Activated B cell treated with CpG ODN at 0.5 μM for 24 hours (primary cell): ENCODE measurements around the gene EN1. TPM values are rescaled to one million over a fixed set of nuclear protein-coding genes. Genes with fewer than 3 reads are reported as not detected.

Experiments
- ATAC-seq: fragments of 200-7000 bp; cut with Tn5 transposase; one replicate; pipeline ENCODE4 v1.10.0; 2021; ENCODE audit warnings: low read depth, mild to moderate bottlenecking, moderate library complexity
- CTCF ChIA-PET: fragments of 350-600 bp; sonication (Branson Sonifier 250); formaldehyde crosslinking; loops from one replicate; lab custom pipeline; 2021; ENCODE audit warnings: antibody characterized with exemption; lab: Charles Lee
- POLR2A ChIA-PET: fragments of 350-600 bp; sonication (Branson Sonifier 250); formaldehyde crosslinking; loops from one replicate; lab custom pipeline; 2021; ENCODE audit warnings: antibody characterized with exemption; lab: Charles Lee
- DNase-seq: peaks from one replicate; pipeline ENCODE4 v3.0.0; 2022
- H3K27ac Mint-ChIP-seq: one replicate; pipeline ENCODE4 v1.8.0; 2020; ENCODE audit warnings: mixed read lengths
- H3K27me3 Mint-ChIP-seq: one replicate; pipeline ENCODE4 v1.8.0; 2021; ENCODE audit warnings: mixed read lengths
- H3K36me3 Mint-ChIP-seq: one replicate; pipeline ENCODE4 v1.8.0; 2021; ENCODE audit warnings: low read depth, mixed read lengths
- H3K4me1 Mint-ChIP-seq: one replicate; pipeline ENCODE4 v1.8.0; 2021; ENCODE audit warnings: mixed read lengths
- H3K4me3 Mint-ChIP-seq: one replicate; pipeline ENCODE4 v1.8.0; 2020; ENCODE audit warnings: mild to moderate bottlenecking, mixed read lengths
- H3K9me3 Mint-ChIP-seq: one replicate; pipeline ENCODE4 v1.8.0; 2020; ENCODE audit warnings: mixed read lengths
- intact Hi-C: fragments of 100-400 bp; cut with micrococcal nuclease; formaldehyde crosslinking; loops from one replicate; pipeline ENCODE4 v1.15.1; 2024
- total RNA-seq: library from RNA; stranded (reverse); gene quantifications from 2 replicates; pipeline ENCODE4 v1.2.3, GENCODE V29; 2022
- TF ChIP-seq, protein P1 (sequence below): fragments of 200-600 bp; IDR thresholded peaks from one replicate; pipeline ENCODE4 v1.8.0; 2022; ENCODE audit warnings: antibody characterized with exemption, mild to moderate bottlenecking

EN1 gene
- total RNA-seq, 1 donor from 2014 or later: not detected

DNA sequence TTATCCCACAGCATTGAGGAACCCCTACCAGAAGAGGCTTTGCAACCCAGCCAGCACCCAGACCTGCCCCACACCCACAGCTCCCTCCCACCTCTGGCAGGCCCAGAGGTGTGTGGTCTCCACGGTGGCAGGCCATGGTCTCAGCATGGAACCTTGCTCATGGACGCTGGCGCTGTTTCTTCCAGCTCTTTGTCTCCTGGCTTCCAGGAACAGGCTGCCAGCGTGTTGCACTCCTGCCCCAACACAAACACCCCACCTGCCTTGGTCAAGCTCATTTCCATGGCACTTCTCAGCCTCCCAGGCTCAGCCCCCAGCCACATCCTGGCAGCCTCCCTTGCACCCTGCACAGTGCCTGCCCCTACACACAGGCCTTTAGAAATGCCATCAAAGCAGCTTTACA is 31.7 kb downstream of the EN1 start:
- CTCF ChIA-PET: no interaction called here
- intact Hi-C loops: no loop called here

DNA sequence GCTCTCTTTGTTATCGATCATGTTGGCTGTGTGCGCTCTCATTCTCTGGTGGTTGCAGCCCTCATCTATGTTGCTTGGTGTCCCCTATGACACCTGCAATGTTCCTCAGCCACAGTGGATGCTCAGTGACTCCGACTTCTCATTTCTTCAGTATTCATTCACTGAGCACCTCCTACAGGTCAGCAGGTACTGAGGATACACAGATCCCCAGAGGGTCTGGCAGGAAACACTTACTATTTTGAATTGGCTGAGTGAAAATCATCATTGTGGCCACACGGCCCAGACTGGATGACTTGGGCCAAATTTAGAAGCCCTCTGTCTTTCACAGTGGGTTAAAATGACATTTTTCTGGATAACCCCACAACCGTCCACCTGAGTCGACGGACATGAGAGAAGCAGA is 32.1 kb downstream of the EN1 start:
- CTCF ChIA-PET: no interaction called here
- TF ChIP-seq, protein P1, sequence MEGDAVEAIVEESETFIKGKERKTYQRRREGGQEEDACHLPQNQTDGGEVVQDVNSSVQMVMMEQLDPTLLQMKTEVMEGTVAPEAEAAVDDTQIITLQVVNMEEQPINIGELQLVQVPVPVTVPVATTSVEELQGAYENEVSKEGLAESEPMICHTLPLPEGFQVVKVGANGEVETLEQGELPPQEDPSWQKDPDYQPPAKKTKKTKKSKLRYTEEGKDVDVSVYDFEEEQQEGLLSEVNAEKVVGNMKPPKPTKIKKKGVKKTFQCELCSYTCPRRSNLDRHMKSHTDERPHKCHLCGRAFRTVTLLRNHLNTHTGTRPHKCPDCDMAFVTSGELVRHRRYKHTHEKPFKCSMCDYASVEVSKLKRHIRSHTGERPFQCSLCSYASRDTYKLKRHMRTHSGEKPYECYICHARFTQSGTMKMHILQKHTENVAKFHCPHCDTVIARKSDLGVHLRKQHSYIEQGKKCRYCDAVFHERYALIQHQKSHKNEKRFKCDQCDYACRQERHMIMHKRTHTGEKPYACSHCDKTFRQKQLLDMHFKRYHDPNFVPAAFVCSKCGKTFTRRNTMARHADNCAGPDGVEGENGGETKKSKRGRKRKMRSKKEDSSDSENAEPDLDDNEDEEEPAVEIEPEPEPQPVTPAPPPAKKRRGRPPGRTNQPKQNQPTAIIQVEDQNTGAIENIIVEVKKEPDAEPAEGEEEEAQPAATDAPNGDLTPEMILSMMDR: no peak
- DNase-seq: no peak
- Mint-ChIP-seq H3K4me1 (no peaks in the 10 kb centered on the region), H3K27me3 (peaks cover 44% of the 10 kb centered on the region), H3K27ac (no peak overlapping the region), H3K4me3 (no peak overlapping the region), H3K9me3 (no peaks in the 10 kb centered on the region), H3K36me3 (no peaks in the 10 kb centered on the region)
- no peak for ATAC-seq
- POLR2A ChIA-PET: no interaction called here
- intact Hi-C loops: no loop called here

More for the DNA sequence above, 31.7 kb downstream of the EN1 start:
- no peak overlapping the region for H3K4me3 Mint-ChIP-seq
- H3K27me3 Mint-ChIP-seq: peaks cover 45% of the 10 kb centered on the region
- DNase-seq (no peak), ATAC-seq (no peak)
- H3K27ac Mint-ChIP-seq: no peak overlapping the region
- TF ChIP-seq, protein P1: no peak
- H3K9me3 Mint-ChIP-seq: no peaks in the 10 kb centered on the region
- H3K4me1 Mint-ChIP-seq: no peaks in the 10 kb centered on the region
- no peaks in the 10 kb centered on the region for H3K36me3 Mint-ChIP-seq
- POLR2A ChIA-PET: no interaction called here

DNA sequence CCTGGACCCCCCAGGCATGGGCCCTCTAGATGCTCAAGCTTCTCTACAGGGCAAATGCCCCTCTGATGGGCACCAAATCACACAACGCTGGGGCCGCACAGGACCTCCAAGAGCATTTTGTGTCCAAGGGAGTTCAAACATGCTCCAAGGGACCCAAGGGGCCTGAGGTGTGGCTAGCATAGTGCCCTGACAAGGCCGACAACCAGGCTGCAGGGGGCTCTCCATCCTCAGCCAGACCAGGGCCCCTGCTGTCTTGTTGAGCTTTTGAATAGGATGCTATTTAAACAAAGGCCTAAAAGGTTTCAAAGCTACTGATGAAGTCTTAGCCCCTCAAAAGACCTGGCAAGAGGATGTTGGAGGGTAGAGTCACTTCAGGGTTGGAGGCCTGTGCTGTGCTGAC is 33.1 kb downstream of the EN1 start:
- DNase-seq (no peak), ATAC-seq (no peak)
- CTCF ChIA-PET: no interaction called here
- H3K9me3 Mint-ChIP-seq: no peaks in the 10 kb centered on the region
- no peaks in the 10 kb centered on the region for H3K4me1 Mint-ChIP-seq
- intact Hi-C loops: no loop called here
- TF ChIP-seq, protein P1: no peak
- H3K36me3 Mint-ChIP-seq: no peaks in the 10 kb centered on the region
- H3K27ac Mint-ChIP-seq: no peak overlapping the region
- POLR2A ChIA-PET: no interaction called here
- no peak overlapping the region for H3K4me3 Mint-ChIP-seq
- H3K27me3 Mint-ChIP-seq: peaks cover 40% of the 10 kb centered on the region

DNA sequence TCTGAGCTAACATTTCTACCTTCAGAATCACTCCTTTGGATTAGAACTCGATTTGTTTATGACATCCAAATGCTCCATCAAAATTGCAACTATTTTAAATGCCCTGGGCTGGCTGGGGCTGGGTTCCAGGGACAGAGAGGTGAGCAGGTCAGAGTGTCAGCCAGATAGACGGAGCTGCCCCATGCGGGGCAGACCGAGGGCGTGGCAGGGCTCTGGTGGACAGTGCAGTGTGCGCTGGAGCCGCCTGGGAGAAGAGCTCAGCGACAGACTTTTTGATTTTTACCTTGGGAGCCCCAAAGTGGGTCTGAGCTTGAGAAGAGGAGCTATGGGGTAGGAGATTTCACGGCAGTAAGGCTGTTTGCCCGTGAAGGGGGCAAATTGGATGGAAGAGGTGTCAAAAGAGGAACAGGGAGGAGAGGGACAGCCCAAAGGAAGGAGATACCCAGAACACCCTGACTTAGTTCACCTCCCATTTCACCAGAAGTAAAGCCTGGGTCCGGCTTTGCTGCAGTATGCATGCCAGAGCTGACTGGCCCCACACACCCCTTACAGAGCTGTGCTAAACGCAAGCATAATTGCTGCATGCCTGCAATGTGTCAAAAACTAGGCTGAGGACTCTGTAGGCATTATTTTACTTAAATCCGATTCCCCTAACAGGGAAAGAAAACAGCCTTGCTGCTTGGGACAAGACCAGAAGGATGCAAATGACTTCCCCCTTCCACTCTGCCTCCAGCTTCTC is 33.7 kb downstream of the EN1 start:
- Mint-ChIP-seq H3K4me1 (no peaks in the 10 kb centered on the region), H3K27me3 (peaks cover 40% of the 10 kb centered on the region), H3K36me3 (no peaks in the 10 kb centered on the region), H3K9me3 (no peaks in the 10 kb centered on the region), H3K4me3 (no peak overlapping the region), H3K27ac (no peak overlapping the region)
- DNase-seq (no peak), ATAC-seq (no peak)
- TF ChIP-seq, protein P1: no peak
- ChIA-PET CTCF (no interaction called here), POLR2A (no interaction called here)
- intact Hi-C loops: no loop called here

DNA sequence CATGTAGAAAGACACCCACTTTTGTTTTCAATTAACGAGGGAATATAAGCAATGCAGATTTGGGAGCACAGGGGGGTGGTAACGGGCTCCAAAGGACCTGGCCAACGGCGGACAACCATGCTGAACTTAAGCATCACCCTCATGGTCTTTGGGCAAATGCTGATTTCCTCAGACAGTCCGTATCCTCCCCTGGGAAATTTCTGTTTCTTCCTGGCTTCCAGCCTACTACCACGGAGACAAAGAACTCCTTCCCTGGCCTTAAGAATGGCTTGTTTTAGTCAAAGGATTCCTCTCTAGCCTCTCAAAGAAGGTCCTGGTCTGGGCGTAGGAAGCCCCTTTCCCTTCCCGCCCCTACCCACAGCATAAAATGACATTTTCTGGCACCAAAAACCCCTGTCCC is 34.3 kb downstream of the EN1 start:
- CTCF ChIA-PET: no interaction called here
- ATAC-seq: no peak
- Mint-ChIP-seq H3K4me1 (peaks cover 6% of the 10 kb centered on the region), H3K27ac (no peak overlapping the region), H3K36me3 (no peaks in the 10 kb centered on the region), H3K4me3 (no peak overlapping the region), H3K9me3 (no peaks in the 10 kb centered on the region), H3K27me3 (peaks cover 35% of the 10 kb centered on the region)
- POLR2A ChIA-PET: no interaction called here
- TF ChIP-seq, protein P1: no peak
- no peak for DNase-seq
- intact Hi-C loops: no loop called here
